ENCODE measurements around the gene TRIM14. TPM values are rescaled to one million over a fixed set of nuclear protein-coding genes. Genes with fewer than 3 reads are reported as not detected.

Gene TRIM14
- total and polyA plus RNA-seq, 10 of the 15 experiments (the other 5 are each of a cell fraction or from before 2014, with no cell fraction given), result 8.6 to 53.3 (median 35.7) TPM

GRCh38 chr9:98050351-98050750 is 68.7 kb downstream of the TRIM14 start:
- POLR2A ChIA-PET, result interaction anchor here (1.5 kb wide), 1 partner anchor 10 kb away, joined by 4 read pairs; no protein-coding TSS in a partner anchor
- 99% methylated on average over 4 of the region's 4 CpGs for whole genome bisulfite sequencing (ENCODE audit: insufficient coverage, insufficient replicate concordance, low lambda C conversion rate, missing lambda C conversion rate)
- no peak for FAIRE-seq
- CTCF ChIA-PET, result interaction anchor here (0.9 to 1.5 kb wide), 2 partner anchors 11 to 16 kb away, joined by 3 to 4 read pairs; no protein-coding TSS in a partner anchor
- no peaks in the 10 kb centered on the region; a peak in 1 of 4 replicates for H3K36me3 ChIP-seq (ENCODE audit: control insufficient read depth in 2 of 2, insufficient read depth in 2 of 2, low read length in 1 of 2)
- H4K20me1 ChIP-seq (ENCODE audit: control insufficient read depth, insufficient read depth), result no peaks in the 10 kb centered on the region
- SMC1A ChIA-PET (ENCODE audit: uncharacterized antibody, unreplicated experiment), result no interaction called here
- H3K4me3 ChIP-seq, result no peak overlapping the region
- no peak overlapping the region for H2AFZ ChIP-seq (ENCODE audit: control insufficient read depth, low read depth, low read length)
- no TSS peak for BruUV-seq (replicated peaks)
- in situ Hi-C loops (cut with MboI) (loop anchor here (25.0 kb wide), 1 partner anchor 737 kb away; the partner anchor contains the start of gene ANKS6), intact Hi-C loops (cut with micrococcal nuclease; ENCODE audit: unreplicated experiment) (no loop called here)
- H3K9ac ChIP-seq (ENCODE audit: control insufficient read depth, insufficient read depth, low read length), result no peak overlapping the region
- no peak for ATAC-seq
- H3K4me1 ChIP-seq (ENCODE audit: control insufficient read depth, insufficient read depth, low read length), result peaks cover 3% of the 10 kb centered on the region; the same call in 1 of the 2 replicates
- H3K4me2 ChIP-seq (ENCODE audit: control insufficient read depth, insufficient read depth), result no peak overlapping the region
- DNase-seq (ENCODE audit: low read depth, low spot score), result no peak
- no peak overlapping the region for H3K27ac ChIP-seq (ENCODE audit: control insufficient read depth, insufficient read depth)
- peaks cover 45% of the 10 kb centered on the region for H3K79me2 ChIP-seq (ENCODE audit: control insufficient read depth, insufficient read depth, low read length)
- H3K27me3 ChIP-seq (replicated peaks in 1 of 2; ENCODE audit: control insufficient read depth in 2 of 2, insufficient read depth in 2 of 2, low read length in 1 of 2), result no peaks in the 10 kb centered on the region
- H3K9me3 ChIP-seq (replicated peaks; ENCODE audit: control insufficient read depth, insufficient read depth, low read length), result peaks cover 3% of the 10 kb centered on the region; the same call in 2 of the 3 replicates
- RAD21 ChIA-PET (ENCODE audit: unreplicated experiment), result no interaction called here
- TF ChIP-seq RAD21 (IDR thresholded peaks at IDR 0.05; ENCODE audit: insufficient read depth, low read depth, low read length) (no peak), ELK1 (IDR thresholded peaks at IDR 0.05; ENCODE audit: low read depth, low read length) (no peak), HDAC2 (IDR thresholded peaks at IDR 0.05) (no peak), CUX1 (IDR thresholded peaks at IDR 0.05; ENCODE audit: insufficient replicate concordance, low read depth, low read length) (no peak), STAT3 (IDR thresholded peaks at IDR 0.05; ENCODE audit: low read depth, low read length) (no peak), ZNF274 (IDR thresholded peaks at IDR 0.05; ENCODE audit: insufficient read depth, insufficient read length) (no peak), JUND (IDR thresholded peaks at IDR 0.05; ENCODE audit: low read depth, low read length) (no peak), PAX5 (IDR thresholded peaks at IDR 0.05; ENCODE audit: borderline replicate concordance, low read depth, low read length) (no peak), USF2 (IDR thresholded peaks at IDR 0.05; ENCODE audit: borderline replicate concordance, low read depth, low read length) (no peak), SREBF1 (IDR thresholded peaks at IDR 0.05; ENCODE audit: low read length) (no peak)
- TF ChIP-seq, protein P1, sequence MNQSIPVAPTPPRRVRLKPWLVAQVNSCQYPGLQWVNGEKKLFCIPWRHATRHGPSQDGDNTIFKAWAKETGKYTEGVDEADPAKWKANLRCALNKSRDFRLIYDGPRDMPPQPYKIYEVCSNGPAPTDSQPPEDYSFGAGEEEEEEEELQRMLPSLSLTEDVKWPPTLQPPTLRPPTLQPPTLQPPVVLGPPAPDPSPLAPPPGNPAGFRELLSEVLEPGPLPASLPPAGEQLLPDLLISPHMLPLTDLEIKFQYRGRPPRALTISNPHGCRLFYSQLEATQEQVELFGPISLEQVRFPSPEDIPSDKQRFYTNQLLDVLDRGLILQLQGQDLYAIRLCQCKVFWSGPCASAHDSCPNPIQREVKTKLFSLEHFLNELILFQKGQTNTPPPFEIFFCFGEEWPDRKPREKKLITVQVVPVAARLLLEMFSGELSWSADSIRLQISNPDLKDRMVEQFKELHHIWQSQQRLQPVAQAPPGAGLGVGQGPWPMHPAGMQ (IDR thresholded peaks at IDR 0.05; ENCODE audit: borderline replicate concordance), result no peak
- TF ChIP-seq, protein P2, sequence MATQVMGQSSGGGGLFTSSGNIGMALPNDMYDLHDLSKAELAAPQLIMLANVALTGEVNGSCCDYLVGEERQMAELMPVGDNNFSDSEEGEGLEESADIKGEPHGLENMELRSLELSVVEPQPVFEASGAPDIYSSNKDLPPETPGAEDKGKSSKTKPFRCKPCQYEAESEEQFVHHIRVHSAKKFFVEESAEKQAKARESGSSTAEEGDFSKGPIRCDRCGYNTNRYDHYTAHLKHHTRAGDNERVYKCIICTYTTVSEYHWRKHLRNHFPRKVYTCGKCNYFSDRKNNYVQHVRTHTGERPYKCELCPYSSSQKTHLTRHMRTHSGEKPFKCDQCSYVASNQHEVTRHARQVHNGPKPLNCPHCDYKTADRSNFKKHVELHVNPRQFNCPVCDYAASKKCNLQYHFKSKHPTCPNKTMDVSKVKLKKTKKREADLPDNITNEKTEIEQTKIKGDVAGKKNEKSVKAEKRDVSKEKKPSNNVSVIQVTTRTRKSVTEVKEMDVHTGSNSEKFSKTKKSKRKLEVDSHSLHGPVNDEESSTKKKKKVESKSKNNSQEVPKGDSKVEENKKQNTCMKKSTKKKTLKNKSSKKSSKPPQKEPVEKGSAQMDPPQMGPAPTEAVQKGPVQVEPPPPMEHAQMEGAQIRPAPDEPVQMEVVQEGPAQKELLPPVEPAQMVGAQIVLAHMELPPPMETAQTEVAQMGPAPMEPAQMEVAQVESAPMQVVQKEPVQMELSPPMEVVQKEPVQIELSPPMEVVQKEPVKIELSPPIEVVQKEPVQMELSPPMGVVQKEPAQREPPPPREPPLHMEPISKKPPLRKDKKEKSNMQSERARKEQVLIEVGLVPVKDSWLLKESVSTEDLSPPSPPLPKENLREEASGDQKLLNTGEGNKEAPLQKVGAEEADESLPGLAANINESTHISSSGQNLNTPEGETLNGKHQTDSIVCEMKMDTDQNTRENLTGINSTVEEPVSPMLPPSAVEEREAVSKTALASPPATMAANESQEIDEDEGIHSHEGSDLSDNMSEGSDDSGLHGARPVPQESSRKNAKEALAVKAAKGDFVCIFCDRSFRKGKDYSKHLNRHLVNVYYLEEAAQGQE (IDR thresholded peaks at IDR 0.05; ENCODE audit: low read depth, low read length), result no peak
